Measurements from ENCODE around the gene MYH9.

DNA sequence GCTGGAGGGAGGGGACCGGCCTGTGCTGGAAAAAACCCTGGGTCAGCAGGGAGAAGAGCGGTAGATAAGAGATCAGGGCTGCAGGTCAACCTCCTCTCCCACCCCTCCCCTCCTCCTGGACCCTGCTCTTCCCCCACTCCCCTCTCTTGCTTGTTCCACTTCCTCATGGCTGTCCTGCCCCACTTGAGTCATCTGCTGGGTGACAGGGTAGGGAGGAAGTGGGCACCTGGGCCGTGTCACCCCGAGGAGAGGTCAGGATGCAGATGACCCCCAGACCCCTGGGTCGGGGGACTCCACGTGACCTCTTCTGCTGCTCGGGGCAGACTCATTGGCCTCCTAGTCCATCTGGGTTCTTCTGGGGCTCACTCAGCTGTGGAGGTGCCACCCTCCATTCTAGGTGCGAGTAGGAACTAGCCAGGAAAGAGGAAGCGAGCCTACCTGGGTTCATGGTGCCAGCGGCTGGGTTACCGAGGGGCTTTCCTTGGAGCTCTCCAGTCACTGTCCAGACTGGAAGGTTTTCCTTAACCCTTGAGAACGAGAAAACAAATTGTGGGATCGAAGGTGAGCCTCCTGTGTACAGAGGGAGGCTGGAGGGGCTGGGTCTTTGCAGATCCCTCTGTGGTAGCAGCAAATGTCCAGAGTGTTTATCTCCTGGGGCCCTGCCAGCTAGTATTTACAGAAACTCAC lies 154.9 kb downstream of the MYH9 start:
- TF ChIP-seq, protein P1, sequence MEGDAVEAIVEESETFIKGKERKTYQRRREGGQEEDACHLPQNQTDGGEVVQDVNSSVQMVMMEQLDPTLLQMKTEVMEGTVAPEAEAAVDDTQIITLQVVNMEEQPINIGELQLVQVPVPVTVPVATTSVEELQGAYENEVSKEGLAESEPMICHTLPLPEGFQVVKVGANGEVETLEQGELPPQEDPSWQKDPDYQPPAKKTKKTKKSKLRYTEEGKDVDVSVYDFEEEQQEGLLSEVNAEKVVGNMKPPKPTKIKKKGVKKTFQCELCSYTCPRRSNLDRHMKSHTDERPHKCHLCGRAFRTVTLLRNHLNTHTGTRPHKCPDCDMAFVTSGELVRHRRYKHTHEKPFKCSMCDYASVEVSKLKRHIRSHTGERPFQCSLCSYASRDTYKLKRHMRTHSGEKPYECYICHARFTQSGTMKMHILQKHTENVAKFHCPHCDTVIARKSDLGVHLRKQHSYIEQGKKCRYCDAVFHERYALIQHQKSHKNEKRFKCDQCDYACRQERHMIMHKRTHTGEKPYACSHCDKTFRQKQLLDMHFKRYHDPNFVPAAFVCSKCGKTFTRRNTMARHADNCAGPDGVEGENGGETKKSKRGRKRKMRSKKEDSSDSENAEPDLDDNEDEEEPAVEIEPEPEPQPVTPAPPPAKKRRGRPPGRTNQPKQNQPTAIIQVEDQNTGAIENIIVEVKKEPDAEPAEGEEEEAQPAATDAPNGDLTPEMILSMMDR (IDR thresholded peaks at IDR 0.05; ENCODE audit: low read depth, low read length, missing input control), result no peak
- TF ChIP-seq, protein P2, sequence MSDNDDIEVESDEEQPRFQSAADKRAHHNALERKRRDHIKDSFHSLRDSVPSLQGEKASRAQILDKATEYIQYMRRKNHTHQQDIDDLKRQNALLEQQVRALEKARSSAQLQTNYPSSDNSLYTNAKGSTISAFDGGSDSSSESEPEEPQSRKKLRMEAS (IDR thresholded peaks at IDR 0.05), result no peak
- TF ChIP-seq, protein P3, sequence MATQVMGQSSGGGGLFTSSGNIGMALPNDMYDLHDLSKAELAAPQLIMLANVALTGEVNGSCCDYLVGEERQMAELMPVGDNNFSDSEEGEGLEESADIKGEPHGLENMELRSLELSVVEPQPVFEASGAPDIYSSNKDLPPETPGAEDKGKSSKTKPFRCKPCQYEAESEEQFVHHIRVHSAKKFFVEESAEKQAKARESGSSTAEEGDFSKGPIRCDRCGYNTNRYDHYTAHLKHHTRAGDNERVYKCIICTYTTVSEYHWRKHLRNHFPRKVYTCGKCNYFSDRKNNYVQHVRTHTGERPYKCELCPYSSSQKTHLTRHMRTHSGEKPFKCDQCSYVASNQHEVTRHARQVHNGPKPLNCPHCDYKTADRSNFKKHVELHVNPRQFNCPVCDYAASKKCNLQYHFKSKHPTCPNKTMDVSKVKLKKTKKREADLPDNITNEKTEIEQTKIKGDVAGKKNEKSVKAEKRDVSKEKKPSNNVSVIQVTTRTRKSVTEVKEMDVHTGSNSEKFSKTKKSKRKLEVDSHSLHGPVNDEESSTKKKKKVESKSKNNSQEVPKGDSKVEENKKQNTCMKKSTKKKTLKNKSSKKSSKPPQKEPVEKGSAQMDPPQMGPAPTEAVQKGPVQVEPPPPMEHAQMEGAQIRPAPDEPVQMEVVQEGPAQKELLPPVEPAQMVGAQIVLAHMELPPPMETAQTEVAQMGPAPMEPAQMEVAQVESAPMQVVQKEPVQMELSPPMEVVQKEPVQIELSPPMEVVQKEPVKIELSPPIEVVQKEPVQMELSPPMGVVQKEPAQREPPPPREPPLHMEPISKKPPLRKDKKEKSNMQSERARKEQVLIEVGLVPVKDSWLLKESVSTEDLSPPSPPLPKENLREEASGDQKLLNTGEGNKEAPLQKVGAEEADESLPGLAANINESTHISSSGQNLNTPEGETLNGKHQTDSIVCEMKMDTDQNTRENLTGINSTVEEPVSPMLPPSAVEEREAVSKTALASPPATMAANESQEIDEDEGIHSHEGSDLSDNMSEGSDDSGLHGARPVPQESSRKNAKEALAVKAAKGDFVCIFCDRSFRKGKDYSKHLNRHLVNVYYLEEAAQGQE (IDR thresholded peaks at IDR 0.05), result no peak
- no peak for TF ChIP-seq JUND (IDR thresholded peaks at IDR 0.05)
